Transverse colon (tissue), 4 donors: ENCODE results near the gene KTN1. TPM values are rescaled to one million over a fixed set of nuclear protein-coding genes. Genes with fewer than 3 reads are reported as not detected.
A peak's percentile ranks its signal among the peaks of the same experiment; 100 is the strongest.

ENCODE experiments used
- DNase-seq: peaks from one replicate; pipeline ENCODE4 v3.0.0-alpha.2; 2019
- H3K27ac ChIP-seq, 4 donors: fragments of 200-600 bp; sonication (generic); 2 replicates each; pipeline ENCODE4 v1.5.1; 2016 to 2018; ENCODE audit warnings: inconsistent platforms in 4 of 4
- H3K27me3 ChIP-seq: fragments of 200-600 bp; sonication (generic); 2 replicates; pipeline ENCODE4 v1.5.1; 2017; ENCODE audit warnings: inconsistent platforms
- H3K36me3 ChIP-seq, 4 donors: fragments of 200-600 bp; sonication (generic); 2 replicates each; pipeline ENCODE4 v1.5.1; 2017 to 2019; ENCODE audit warnings: inconsistent platforms in 4 of 4
- H3K4me1 ChIP-seq, 4 donors: fragments of 200-600 bp; sonication (generic); 2 replicates each; pipeline ENCODE4 v1.5.1; 2017 to 2020; ENCODE audit warnings: inconsistent platforms in 4 of 4
- H3K4me3 ChIP-seq, 4 donors: fragments of 200-600 bp; sonication (generic); 1 replicate in 1 of 4; 2 replicates in 3 of 4; pipeline versions ENCODE4 v1.5.1 to v1.6.1; 2017 to 2019; ENCODE audit warnings: inconsistent platforms in 4 of 4
- H3K9me3 ChIP-seq, 2 donors: fragments of 200-600 bp; sonication (generic); 2 replicates each; pipeline ENCODE4 v1.5.1; 2017 to 2019; ENCODE audit warnings: inconsistent platforms in 2 of 2
- EP300 ChIP-seq: sonication (generic); formaldehyde crosslinking; IDR thresholded peaks from one replicate; pipeline ENCODE4 v1.6.1; 2017; ENCODE audit warnings: antibody characterized with exemption, low read depth
- POLR2A ChIP-seq: fragments of 450-650 bp; IDR thresholded peaks from one replicate; pipeline ENCODE4 v1.6.1; 2016; ENCODE audit warnings: antibody characterized with exemption, mild to moderate bottlenecking, moderate library complexity
- POLR2AphosphoS5 ChIP-seq, 3 donors: sonication (generic); formaldehyde crosslinking; IDR thresholded peaks; one replicate each; pipeline ENCODE4 v1.6.1; 2016; ENCODE audit warnings: antibody characterized with exemption in 3 of 3
- WGBS, 2 donors: methylation state at CpG; one replicate each; pipeline ENCODE4 v1.1.5; 2018; ENCODE audit warnings: low coverage in 1 of 2; 5-methylcytosine and 5-hydroxymethylcytosine counted together
- in situ Hi-C, 4 donors: fragments of 200-750 bp; cut with MboI; loops; one replicate each; pipeline versions ENCODE4 v1.15.0 to v1.15.1; 2017; ENCODE audit warnings: low sequenced_read_pairs in 3 of 4, low pct_ligation_motif_present in 1 of 4, low pct_unique_long_range_greater_than_20kb in 1 of 4
- intact Hi-C: fragments of 100-400 bp; cut with DNase I; formaldehyde crosslinking; loops from one replicate; pipeline ENCODE4 v1.15.1; 2023; ENCODE audit warnings: low total_unique reads
- total RNA-seq, 4 donors: library from RNA; depleted of rRNA; stranded (reverse); fragments of >200 nt; gene quantifications; one replicate each; pipeline ENCODE4 v1.1.0, GENCODE V29; 2016
- TF ChIP-seq, protein P1 (sequence below), 5 experiments: fragments of 200-600 bp in 3 of 5; fragments of 450-650 bp in 2 of 5; sonication (generic) in 3 of 5; IDR thresholded peaks; 1 replicate in 2 of 5; 2 replicates in 3 of 5; pipeline ENCODE4 v1.5.1; 2016 to 2017; ENCODE audit warnings: antibody characterized with exemption in 5 of 5, inconsistent platforms in 3 of 5, mild to moderate bottlenecking in 2 of 5, moderate library complexity in 1 of 5

The KTN1 gene
- total RNA-seq, 4 donors from 2014 or later, result 101 to 279 (median 129) TPM

DNA sequence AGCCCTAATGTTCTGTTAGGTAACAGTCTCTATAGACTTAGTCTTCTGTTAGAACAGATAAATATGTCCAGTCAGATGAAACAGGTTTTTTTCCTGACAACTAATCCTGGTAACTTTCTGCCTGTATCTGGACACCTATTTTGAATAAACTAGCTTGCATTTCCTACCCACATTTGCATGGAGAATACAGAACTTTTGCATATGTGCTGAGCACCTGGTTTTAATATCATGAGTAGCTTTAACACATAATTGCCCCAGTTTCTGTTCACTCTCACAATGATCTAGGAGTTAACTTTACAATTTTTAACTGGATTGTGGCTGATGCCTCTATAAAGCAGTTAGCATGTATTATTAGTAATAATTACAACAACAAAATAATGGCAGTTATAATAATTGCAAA is 111.7 kb downstream of the KTN1 start:
- intact Hi-C loops (no loop called here), in situ Hi-C loops (no loop called here)
- no peaks in the 10 kb centered on the region for H3K36me3 ChIP-seq
- peaks cover 0 to 18% (median 9%) of the 10 kb centered on the region in 4 donors for H3K4me1 ChIP-seq
- no peaks in the 10 kb centered on the region for H3K27me3 ChIP-seq
- no peak overlapping the region for H3K27ac ChIP-seq
- no peak for DNase-seq
- no peak overlapping the region for H3K4me3 ChIP-seq
- no peaks in the 10 kb centered on the region for H3K9me3 ChIP-seq
- no peak for TF ChIP-seq POLR2A
- TF ChIP-seq, protein P1, sequence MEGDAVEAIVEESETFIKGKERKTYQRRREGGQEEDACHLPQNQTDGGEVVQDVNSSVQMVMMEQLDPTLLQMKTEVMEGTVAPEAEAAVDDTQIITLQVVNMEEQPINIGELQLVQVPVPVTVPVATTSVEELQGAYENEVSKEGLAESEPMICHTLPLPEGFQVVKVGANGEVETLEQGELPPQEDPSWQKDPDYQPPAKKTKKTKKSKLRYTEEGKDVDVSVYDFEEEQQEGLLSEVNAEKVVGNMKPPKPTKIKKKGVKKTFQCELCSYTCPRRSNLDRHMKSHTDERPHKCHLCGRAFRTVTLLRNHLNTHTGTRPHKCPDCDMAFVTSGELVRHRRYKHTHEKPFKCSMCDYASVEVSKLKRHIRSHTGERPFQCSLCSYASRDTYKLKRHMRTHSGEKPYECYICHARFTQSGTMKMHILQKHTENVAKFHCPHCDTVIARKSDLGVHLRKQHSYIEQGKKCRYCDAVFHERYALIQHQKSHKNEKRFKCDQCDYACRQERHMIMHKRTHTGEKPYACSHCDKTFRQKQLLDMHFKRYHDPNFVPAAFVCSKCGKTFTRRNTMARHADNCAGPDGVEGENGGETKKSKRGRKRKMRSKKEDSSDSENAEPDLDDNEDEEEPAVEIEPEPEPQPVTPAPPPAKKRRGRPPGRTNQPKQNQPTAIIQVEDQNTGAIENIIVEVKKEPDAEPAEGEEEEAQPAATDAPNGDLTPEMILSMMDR (IDR thresholded peaks at IDR 0.05), result no peak
- no peak for TF ChIP-seq EP300
- TF ChIP-seq POLR2AphosphoS5 (IDR thresholded peaks at IDR 0.05), result no peak

DNA sequence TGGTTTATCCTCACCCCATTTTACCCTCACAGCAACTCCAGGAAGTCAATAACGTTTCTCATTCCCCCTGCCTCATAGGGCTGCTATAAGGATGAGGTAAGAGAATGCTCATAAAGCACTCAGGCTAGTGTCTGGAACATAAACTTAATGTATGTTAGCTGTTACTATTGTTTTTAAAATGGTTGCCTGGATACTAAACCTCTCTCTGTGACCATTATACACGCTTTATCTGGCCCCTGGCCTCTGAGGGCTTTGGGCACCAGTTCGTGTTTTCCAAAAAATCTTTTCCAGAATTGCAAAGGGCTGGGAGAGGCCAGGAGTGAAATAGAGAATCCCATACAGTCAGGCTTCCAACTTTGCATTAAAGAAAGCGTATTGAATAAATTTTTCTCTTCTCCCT is 113.9 kb downstream of the KTN1 start:
- no peak for DNase-seq
- Histone ChIP-seq H3K4me3 (no peak overlapping the region), H3K36me3 (no peaks in the 10 kb centered on the region), H3K27ac (no peak overlapping the region), H3K4me1 (peaks cover under 1 to 34% (median 14%) of the 10 kb centered on the region in 4 donors), H3K9me3 (no peaks in the 10 kb centered on the region), H3K27me3 (no peaks in the 10 kb centered on the region)
- TF ChIP-seq EP300 (no peak), POLR2A (no peak), POLR2AphosphoS5 (IDR thresholded peaks at IDR 0.05) (no peak)
- TF ChIP-seq, protein P1 (IDR thresholded peaks at IDR 0.05), result no peak
- intact Hi-C loops (no loop called here), in situ Hi-C loops (no loop called here)
- WGBS, 2 donors, result 76 to 90% methylated on average over 2 to 4 of the region's 4 CpGs

DNA sequence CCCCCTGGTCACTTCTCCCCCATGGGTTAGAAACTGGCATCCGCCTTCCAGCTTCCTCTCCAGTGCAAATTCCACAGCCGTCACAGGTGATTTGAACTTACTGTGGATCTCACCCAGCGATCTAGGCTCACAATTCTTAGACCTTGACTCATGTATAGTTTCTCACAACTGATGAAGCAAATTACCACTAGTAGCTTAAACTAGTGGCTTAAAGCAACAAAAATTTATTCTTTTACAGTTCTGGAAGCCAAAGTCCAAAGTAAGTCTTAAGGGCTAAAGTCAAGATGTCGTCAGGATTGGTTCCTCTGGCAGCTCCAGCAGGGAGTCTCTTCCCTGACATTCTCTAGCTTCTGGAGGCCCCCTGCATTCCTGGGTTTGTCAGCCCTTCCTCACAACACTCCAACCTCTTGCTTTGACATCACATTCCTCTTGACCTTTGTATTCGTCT is 117.4 kb downstream of the KTN1 start:
- DNase-seq, result peak; percentile 61
- H3K9me3 ChIP-seq, result no peaks in the 10 kb centered on the region
- H3K4me3 ChIP-seq, result peak overlapping the region in 1 of 4 donors; percentile 18
- in situ Hi-C loops (no loop called here), intact Hi-C loops (no loop called here)
- peaks cover 3 to 40% (median 16%) of the 10 kb centered on the region in 4 donors for H3K4me1 ChIP-seq
- peak overlapping the region; percentile 71 to 85 (median 83) for H3K27ac ChIP-seq
- TF ChIP-seq EP300 (no peak), POLR2A (peak; percentile 32), POLR2AphosphoS5 (IDR thresholded peaks at IDR 0.05) (peak in 2 of 3 donors; percentile 52 to 74)
- TF ChIP-seq, protein P1 (IDR thresholded peaks at IDR 0.05), result no peak
- WGBS, 2 donors, result 58 to 74% methylated on average over 4 to 5 of the region's 5 CpGs
- no peaks in the 10 kb centered on the region for H3K27me3 ChIP-seq
- H3K36me3 ChIP-seq, result no peaks in the 10 kb centered on the region

DNA sequence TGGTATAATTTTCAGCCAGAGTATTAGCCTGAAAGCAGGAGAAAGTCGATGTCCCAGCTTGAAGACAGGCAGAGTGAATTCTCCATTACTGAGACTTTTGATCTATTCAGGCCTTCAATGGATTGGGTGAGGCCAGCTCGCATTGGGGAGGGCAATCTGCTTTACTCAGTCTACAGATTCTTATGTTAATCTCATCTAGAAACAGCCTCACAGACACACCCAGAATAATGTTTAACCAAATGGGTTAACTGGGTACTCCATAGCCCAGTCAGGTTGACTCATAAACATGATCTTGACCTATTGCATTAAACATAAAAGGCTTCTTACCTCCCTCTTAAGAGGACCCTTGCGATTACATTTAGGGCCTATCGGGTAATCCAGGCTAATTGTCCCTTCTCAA is 118.0 kb downstream of the KTN1 start:
- H3K27ac ChIP-seq, result peak overlapping the region; percentile 71 to 85 (median 83)
- DNase-seq, result peak; percentile 59
- in situ Hi-C loops, result no loop called here

More for the DNA sequence above, 118.0 kb downstream of the KTN1 start:
- Histone ChIP-seq H3K4me1 (peaks cover 3 to 40% (median 16%) of the 10 kb centered on the region in 4 donors), H3K36me3 (no peaks in the 10 kb centered on the region), H3K27me3 (no peaks in the 10 kb centered on the region), H3K4me3 (peak overlapping the region in 1 of 4 donors; percentile 18), H3K9me3 (no peaks in the 10 kb centered on the region)
- 56 to 59% methylated on average over 2 to 4 of the region's 4 CpGs for WGBS, 2 donors
- intact Hi-C loops, result no loop called here
- TF ChIP-seq POLR2AphosphoS5 (IDR thresholded peaks at IDR 0.05), result no peak
- no peak for TF ChIP-seq EP300
- TF ChIP-seq, protein P1 (IDR thresholded peaks at IDR 0.05), result no peak
- no peak for TF ChIP-seq POLR2A
